ENCODE results near the gene RNF213.

GRCh38 chr17:80217703-80218362 lies 42.8 kb upstream of the RNF213 start:
- no peak for TF ChIP-seq CTCF (IDR thresholded peaks at IDR 0.05)
- no peak for TF ChIP-seq CHD2 (IDR thresholded peaks at IDR 0.05; ENCODE audit: low read length, partially characterized antibody)
- no peak for TF ChIP-seq GABPA (IDR thresholded peaks at IDR 0.05; ENCODE audit: low read depth)
- no peak for TF ChIP-seq RFX5 (IDR thresholded peaks at IDR 0.05; ENCODE audit: low read length)
- no peak for TF ChIP-seq RAD21 (IDR thresholded peaks at IDR 0.05; ENCODE audit: low read length)
- no peak for TF ChIP-seq USF1 (IDR thresholded peaks at IDR 0.05; ENCODE audit: borderline replicate concordance, low read depth)
- no peak for TF ChIP-seq SMC3 (IDR thresholded peaks at IDR 0.05; ENCODE audit: low read depth, low read length)
- no peak for TF ChIP-seq TEAD4 (IDR thresholded peaks at IDR 0.05; ENCODE audit: borderline replicate concordance, insufficient read depth)
- TF ChIP-seq YY1 (IDR thresholded peaks at IDR 0.05; ENCODE audit: low read depth), result no peak
- no peak for TF ChIP-seq PBX3 (IDR thresholded peaks at IDR 0.05)
- no peak for TF ChIP-seq POLR2AphosphoS5 (IDR thresholded peaks at IDR 0.05; ENCODE audit: low read depth, low read length)
- TF ChIP-seq REST (IDR thresholded peaks at IDR 0.05; ENCODE audit: low read depth, low read length), result no peak
- no peak for TF ChIP-seq RCOR1 (IDR thresholded peaks at IDR 0.05; ENCODE audit: low read length)
- TF ChIP-seq EP300 (IDR thresholded peaks at IDR 0.05; ENCODE audit: borderline replicate concordance in 1 of 2, low read depth in 1 of 2, low read length in 1 of 2), result no peak

Measured in SK-N-SH (cell line).